GM19240 (cell line): Measurements from ENCODE around the gene GSK3B.

Experiments
- DNase-seq: peaks from one replicate; pipeline ENCODE4 v3.0.0; 2011; ENCODE audit warnings: low spot score; ENCODE audit not compliant: insufficient read length

The GSK3B gene

DNA sequence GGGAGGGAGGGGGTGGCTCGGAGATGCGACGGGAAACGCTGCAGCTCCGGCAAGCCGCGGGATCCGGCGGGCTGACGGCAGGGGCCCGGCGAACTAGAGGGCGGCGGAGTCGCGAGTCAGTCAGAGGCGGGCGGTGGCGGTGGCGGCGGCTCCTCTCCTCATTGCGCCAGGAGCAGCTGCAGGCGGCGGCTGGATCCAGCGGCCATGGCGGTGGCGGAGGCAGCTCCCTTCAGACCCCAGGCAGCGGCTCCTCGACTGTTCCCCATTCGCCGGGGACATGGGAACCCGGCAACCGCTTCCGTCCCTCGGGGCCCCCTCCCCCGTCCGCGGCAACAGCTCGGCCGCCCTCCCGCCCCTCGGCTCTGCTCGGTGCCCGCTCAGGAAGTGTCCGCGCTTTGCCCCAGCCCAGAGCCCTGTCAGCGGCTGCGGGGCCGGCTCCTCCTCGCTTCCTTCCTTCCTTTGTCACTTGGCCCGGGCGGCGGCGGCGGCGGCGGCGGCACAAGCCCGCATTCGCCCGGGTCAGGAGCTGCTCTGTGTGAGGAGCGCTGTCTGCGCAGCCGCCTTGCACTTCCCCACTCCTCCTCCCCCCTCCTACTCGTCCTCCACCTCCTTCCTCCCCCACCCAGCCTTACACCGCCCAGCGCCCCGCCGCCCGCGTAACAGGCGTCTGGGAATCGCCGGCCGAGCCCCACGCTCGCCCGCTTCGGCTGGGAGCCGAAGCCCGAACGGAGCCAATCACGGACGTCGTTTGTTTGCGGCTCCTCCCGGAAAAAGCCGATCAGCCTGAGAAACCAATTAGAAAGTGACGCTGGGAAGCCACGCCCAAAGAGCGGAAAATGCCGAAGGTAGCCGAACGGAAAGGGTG is at the start of gene GSK3B:
Gene GSK3B (minus strand): TSS at position 537 of the 865 bp plus-strand sequence. CDS start 1,013 bp downstream, outside the sequence.
- DNase-seq = peak; percentile 3

DNA sequence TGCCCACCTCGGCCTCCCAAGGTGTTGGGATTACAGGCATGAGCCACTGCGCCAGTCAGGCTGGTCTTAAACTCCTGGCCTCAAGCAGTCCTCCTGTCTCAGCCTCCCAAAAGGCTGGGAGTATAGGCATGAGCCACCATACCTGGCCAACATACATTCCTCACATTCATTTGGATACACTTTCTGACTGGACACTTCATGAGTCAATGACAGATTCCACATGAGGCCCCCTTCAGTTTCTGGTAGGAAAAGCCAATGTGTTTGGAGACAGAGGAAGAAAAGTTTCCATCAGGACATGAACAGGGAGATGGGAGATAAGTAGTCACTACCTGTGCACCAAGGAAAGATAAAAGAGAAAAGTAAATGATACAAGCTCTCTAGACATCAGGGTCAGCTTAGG is 49.4 kb upstream of the GSK3B start:
- DNase-seq = no peak

DNA sequence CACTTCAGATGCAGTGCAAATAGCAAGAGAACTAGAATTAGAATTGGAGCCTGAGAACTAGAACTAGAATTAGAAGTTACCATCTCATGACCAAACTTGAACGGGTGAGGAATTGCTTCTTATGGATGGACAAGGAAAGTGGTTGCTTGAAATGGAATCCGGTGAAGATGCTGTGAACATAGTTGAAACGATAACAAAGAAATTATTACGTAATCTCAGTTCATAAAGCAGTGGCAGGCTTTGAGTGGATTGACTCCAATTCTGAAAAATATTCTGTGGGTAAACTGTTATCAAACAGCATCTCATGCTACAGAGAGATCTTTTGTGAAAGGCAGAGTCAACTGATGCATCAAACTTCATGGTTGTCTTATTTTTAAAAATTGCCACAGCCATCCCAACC is 48.0 kb upstream of the GSK3B start:
- DNase-seq = no peak

DNA sequence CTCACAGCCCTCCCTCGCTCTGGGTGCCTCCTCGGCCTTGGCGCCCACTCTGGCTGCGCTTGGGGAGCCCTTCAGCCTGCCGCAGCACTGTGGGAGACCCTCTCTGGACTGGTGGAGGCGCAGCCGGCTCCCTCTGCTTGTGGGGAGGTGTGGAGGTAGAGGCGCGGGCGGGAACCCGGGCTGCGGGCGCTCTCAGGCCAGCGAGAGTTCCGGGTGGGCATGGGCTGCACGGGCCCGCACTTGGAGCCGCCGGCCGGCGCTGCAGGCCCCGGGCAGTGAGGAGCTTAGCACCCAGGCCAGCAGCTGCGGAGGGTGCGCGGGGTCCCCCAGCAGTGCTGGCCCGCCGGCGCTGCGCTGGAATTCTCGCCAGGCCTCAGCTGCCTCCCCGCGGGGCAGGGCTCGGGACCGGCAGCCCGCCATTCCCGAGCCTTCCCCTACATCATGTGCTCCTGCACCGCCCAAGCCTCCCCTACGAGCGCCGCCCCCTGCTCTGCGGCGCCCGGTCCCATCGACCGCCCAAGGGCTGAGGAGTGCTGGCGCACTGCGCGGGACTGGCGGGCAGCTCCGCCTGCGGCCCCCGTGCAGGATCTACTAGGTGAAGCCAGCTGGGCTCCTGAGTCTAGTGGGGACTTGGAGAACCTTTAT is 46.0 kb upstream of the GSK3B start:
- no peak for DNase-seq

DNA sequence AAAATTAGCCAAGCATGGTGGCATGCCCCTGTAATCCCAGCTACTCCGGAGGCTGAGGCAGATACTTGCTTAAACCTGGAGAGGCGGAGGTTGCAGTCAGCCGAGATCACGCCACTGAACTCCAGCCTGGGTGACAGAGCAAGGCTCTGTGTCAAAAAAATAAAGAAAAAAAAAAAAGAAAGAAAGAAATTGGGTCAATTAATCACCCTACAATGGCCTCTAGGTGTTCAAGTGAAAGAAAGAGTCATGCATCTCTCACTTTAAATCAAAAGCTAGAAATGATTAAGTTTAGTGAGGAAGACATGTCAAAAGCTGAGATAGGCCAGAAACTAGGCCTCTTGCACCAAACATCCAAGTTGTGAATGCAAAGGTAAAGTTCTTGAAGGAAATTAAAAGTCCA is 44.9 kb upstream of the GSK3B start:
- no peak for DNase-seq

DNA sequence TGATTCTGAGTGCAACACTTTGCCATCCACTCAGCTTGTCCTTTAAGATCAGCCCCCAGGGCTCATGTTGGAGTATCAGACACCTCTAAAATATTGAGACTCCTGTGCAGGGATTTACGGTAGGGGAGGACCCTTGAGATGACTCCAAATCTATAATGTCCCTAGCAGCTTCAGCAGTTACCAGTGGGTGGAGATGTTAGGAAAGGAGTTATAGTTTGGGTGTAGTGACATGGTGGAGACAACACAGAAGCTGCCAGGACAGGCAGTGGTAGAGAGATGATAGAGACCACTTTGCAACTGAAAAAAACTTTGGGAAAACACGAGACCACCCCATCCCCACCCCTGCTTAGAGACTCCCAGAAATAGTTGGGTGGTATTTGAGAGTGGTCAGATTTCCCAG is 43.3 kb upstream of the GSK3B start:
- no peak for DNase-seq

DNA sequence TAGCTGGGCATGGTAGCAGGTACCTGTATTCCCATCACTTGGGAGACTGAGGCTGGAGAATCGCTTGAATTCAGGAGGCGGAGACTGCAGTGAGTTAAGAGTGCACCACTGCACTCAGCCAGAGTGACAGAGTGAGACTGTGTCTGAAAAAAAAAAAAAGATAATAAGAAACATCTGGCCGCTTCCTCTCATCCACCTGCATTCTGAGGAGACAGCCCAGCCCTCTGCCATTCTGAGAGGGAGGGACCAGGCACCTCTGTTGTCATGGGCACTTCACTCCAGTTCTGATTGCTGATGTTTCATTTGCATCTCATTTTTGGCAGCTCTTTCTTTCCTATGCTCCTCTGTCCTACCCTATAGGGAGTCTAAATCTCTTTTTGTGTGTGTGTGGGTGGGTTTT is 36.4 kb upstream of the GSK3B start:
- DNase-seq = no peak

DNA sequence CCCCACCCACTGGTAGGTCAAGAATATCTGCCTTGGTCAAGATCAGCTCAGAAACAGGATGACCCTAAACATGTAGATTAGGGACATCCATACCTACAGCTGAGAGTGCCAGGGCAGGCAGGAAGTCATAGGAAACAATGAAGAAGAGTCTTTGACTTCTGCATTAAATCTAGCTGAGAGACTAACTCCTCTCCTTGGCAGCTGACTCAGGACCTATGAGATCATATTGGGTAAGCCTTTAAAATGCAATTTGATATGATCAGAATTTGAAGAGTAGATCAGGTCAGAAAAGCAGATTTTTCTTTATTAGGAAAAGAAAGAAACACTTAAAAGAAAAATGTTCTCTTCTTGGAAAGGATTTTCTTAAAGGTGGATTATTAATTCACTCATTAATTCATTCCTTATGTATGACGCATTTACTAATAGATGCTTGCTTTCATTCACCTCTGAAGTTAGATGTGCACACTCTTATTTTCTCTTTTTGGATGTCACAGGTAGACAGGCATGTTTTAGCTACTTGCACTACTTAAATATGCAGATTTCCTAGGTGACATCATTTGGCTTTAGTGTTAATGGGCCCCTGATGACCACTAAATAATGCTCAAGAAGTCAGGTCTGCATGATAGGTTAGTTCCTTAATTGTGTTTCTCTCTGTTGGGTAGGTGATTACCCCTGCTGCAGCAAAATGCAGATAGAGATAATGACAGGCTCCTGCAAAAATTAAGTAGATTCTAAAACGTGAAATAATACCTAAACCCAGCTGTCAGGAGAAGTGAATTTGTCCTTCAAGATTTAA is 35.7 kb upstream of the GSK3B start:
- DNase-seq = no peak

DNA sequence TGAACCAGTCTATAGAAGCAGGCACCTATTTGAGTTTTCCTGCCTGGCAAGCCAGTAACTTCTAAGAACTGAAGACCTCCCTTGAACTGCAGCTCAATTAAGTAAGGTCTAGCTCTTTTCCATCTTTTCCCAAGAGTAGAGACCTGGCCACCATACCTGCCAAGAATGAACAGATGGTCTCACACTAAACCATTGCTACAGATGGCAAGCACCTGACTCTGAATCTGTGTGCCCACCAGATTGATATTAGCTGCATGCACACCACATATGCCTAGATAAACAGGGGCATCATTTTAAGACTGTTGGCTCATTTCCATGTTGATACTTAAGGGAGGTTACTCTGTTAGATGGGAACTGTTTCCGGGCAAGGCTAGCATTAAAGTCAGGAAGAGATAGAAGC is 34.8 kb upstream of the GSK3B start:
- DNase-seq = no peak

DNA sequence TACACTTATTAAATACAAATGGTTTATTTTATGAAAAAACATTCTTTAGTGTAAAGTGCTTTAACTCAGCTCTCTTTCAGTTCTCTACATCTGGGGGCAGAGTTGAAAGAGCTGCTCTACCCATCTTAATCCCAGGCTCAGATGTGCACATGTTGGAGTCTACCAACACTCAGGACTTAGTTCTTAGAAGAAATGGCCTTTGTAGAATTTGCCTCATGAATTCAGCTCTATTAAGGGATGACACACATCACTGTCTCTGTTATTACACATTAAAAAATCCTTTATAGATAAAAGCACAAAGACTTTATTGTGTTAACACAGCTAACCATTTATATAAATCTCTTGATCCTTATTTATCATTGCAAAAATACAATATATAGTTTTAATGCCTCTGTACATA is 31.7 kb upstream of the GSK3B start:
- no peak for DNase-seq

DNA sequence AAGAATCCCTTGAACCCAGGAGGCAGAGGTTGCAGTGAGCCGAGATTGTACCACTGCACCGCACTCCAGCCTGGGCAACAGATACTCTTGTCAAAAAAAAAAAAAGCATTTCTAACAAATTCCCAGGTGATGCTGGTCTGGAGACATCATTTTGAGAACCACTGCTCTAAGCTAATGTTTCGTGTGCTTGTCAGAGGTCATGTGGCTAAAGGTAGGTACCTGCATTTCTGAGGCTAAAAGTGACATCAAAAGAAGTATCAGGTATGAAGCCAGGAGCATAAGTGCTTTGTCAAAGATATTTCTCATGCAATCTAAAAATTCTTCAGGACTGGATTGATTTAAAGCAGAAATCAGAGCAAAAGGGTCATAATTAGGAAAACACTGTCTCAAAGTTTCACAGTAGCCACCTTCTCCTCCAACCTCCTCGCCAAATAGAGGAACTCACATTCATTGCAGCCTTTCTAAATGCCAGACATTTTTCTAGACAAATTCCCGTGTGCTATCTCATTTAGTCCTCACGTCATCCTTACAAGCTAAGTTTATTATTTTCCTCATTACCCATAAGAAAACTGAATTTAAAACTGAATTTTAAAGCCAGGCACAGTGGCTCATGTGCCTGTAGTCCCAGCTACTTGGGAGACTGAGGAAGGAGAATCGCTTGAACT is 25.7 kb upstream of the GSK3B start:
- no peak for DNase-seq

DNA sequence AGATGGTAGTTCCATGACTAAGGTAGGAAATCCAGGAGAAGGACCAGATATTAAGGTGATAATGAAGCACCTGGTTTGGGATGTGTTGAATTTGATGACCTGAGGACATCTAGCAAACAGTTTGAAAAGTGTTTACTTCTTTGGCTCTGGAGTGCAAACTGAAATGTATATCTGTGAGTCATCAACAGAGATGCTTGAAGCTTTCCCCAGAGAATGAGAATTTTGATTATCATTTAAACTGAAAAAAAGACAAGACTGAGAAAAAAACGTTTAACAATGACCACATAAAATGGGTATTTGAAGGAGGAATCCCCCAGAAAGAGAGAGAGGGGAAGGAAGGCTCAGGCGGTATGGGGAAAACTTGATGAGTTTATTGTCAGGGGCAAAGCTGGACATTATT is 20.7 kb upstream of the GSK3B start:
- no peak for DNase-seq

DNA sequence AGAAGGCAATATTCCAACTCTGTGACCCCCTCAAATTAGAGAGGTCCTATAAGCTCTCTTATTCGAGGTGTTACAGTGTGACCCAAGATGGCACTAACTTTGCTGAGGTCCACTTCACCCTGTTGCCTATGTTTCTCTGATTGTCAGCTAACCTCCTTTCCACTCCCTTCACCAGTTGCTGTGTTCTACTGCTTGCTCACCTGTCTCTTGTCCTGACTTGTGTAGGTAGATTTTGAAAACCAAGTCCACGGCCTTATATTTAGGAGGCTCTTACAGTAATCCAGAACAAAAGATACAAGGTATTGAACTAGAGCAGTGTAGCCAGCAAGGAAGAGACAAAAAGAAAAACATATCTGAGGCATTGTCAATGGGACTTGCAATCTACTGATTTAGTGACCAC is 20.1 kb upstream of the GSK3B start:
- no peak for DNase-seq

DNA sequence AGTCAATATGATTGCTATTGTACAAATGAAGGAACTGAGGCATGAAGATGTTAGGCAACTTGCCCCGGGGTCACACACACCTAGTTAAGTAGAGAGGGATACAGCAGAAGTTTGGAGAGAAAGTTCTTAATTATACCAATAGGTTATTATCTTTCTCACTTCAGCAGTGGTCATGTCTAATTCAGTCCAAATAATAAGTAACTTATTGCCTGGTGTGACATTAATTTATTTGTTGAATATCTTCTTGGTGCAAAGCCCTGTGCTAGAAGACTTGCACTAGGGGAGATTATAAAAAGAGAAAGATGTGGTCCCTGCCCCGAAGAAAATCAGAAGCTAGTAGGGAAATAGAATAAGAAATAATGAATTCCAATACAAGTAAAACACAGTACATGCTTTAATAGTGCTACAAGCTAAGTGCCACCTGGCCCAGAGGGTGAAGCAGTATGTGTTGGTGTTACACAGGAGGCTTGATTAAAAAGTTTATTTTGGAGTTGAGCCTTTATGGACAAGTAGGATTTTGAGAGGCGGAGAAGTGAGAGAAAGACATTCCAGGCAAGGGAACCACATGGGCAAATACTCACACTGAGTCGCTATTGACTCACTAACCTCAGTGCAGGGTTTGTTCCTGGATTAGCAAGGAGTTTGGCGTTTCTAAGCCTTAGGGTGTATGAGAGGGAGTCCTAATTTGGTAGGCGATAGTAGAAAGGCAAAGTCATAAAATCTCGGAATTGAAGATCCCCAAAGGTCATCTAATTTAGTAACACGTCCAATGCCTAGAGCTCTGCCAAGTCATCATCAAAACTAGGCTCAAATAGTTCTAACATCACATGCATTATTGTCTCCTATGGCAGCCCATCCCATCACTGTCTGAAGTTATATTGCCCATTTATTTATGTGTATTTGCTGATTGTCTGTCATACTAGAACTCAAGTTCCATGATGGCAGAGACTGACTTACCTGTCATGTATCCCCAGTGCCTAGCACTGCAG is 19.2 kb upstream of the GSK3B start:
- no peak for DNase-seq

DNA sequence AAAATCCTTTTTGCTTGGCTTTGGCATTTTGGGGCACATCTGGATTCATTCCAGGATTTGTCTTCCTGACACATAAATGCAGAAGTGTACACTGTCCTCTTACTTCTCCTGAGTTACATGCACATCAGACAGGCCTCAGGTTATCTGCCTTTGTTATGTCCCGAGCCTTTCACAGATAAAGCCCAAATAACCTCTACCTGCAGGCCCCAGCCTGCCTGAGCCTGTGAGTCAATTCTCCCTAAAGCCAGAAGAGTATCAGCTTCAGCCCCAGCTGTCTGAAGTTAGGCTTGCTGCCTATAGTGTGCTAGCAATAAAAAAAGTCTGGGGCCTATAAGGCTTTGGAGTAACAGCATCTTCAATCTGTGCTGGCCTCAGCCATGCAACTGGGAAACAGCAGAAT is 17.7 kb upstream of the GSK3B start:
- DNase-seq = no peak

DNA sequence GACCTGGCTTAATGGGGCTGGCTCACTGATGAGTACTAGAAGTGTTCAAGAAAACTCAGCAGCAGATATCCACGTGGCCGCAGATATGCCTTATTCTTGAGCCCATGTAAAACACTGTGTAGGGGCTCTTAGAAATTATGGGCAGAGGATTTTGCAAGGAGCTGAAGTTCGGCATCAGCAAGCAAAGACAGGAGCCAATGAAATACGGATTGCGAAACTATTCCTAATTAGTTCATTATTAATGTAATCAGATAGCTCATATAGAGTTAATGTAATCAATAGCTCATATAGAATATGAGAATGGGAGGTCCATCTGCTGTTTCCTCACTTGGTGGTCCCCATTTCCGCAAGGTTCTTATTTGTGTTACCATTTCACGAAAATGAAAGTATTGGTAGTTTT is 9.0 kb upstream of the GSK3B start:
- no peak for DNase-seq

DNA sequence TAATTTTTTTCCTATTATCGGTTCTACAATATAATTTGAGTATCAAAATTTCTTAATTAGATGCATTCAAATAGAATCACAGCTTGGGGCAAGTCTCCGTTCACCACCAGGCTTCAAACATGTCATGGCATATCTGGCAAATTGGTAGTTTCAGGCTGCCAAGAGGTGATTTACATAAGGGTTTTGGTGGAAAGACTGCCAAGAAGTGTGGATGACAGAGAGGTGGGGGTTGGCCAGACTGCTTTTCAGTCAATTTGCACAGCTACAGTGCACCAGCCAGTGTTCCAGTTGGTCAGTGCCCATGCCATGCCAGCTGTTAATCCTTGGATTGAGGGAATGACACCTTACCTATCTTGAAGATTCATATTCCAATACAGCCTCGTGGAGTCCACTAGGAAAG is 8.4 kb upstream of the GSK3B start:
- no peak for DNase-seq

DNA sequence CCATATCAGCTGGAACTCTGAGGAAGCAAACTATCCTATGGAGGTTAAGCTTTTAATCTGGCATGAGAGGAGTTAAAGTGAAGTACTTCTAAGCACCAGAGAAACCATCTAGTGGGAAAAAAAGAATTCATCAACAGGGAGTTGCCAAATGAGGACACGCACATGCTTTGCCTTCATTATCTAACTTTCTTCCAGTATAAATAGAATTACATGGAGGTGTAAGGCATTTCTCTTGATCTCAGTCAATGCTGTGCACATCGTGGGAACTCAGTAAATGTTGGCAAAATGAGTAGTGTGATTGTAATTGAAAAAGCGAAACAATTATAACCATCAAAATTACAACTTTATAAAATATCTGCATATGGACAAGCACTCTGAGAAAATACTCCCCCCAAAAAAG is 8.0 kb upstream of the GSK3B start:
- no peak for DNase-seq

DNA sequence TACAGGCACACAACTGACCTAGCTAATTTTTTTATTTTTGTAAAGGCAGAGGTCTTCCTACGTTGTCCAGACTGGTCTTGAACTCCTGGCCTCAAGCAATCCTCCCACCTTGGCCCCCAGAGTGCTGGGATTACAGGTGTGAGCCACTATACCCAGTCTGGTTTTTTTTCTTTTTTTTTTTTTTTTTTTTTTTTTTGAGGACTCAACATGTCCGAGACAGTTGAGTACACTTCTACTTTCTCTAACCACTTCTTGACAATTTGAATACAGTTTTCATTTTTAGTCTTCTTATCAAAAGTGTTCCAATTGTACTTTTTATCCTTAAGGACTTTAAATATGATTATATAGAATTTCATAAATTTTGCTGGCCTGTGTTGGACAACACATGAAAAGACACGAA is 7.4 kb upstream of the GSK3B start:
- DNase-seq = no peak

DNA sequence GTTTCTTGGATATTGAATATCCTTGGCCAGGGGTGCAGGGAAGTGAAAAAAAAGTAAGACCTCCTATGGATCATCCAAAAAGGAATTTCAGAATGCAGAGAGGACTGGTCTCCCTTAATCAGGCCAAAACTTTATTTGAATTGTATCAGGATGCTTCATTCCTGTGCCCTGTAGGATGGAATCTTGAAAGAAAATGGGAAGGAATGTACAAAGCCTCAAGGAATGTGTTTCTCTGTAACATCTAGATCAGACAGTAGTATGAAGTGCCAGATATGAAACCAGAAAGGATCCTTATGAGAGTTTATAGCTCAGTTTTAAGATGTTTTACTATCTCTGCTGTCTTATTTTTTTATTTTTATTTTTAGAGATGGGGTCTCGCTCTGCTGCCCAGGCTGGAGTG is 6.5 kb upstream of the GSK3B start:
- no peak for DNase-seq

DNA sequence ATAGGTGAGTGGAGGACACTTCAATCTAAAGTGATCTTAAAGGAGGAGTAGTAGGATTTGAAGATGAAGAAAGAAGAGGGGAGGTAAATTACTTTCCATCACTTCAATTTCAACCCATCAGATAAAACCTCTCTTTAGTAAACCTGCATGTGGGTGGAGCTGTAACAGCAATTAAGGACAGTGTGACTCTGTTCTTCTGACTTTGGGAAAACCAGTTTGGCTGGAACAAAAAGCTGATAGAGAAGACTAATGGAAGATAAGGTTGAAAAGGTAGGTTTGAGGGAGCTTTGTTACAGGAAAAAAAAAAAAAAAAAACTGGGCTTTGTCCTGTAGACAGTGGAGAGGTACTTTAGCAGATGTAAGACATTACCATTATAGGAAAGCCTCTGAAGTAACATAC is 4.5 kb upstream of the GSK3B start:
- no peak for DNase-seq
